BE2C (cell line): ENCODE data around the gene ANKRD11.

Source experiments
- DNase-seq: peaks from one replicate; pipeline ENCODE4 v3.0.0-alpha.2; 2020
- H3K27me3 ChIP-seq: fragments of 250-450 bp; sonication (Bioruptor Pico); 2 replicates; pipeline ENCODE4 v1.5.1; 2020; ENCODE audit warnings: mild to moderate bottlenecking
- H3K36me3 ChIP-seq: fragments of 250-450 bp; sonication (Bioruptor Pico); 2 replicates; pipeline ENCODE4 v1.5.1; 2020; ENCODE audit warnings: mild to moderate bottlenecking
- H3K4me1 ChIP-seq: fragments of 250-450 bp; sonication (Bioruptor Pico); 2 replicates; pipeline ENCODE4 v1.5.1; 2020
- H3K4me3 ChIP-seq: 2 replicates; pipeline ENCODE4 v1.5.1; 2011; ENCODE audit warnings: low read depth, low read length
- H3K9me3 ChIP-seq: fragments of 250-450 bp; sonication (Bioruptor Pico); 2 replicates; pipeline ENCODE4 v1.5.1; 2020
- CTCF ChIP-seq: IDR thresholded peaks from 2 replicates; pipeline ENCODE4 v1.5.1; 2012; ENCODE audit warnings: mild to moderate bottlenecking, low read depth, low read length

The ANKRD11 gene

GRCh38 chr16:89326721-89327120, 163.6 kb downstream of the ANKRD11 start:
- DNase-seq: no peak
- Histone ChIP-seq H3K4me1 (peaks cover 24% of the 10 kb centered on the region), H3K36me3 (peaks cover 6% of the 10 kb centered on the region; the same call in 1 of the 2 replicates), H3K4me3 (no peak overlapping the region), H3K9me3 (no peaks in the 10 kb centered on the region), H3K27me3 (no peaks in the 10 kb centered on the region)
- TF ChIP-seq CTCF: no peak

- no peak overlapping the region for H3K4me3 ChIP-seq
- peaks cover 25% of the 10 kb centered on the region for H3K4me1 ChIP-seq
- H3K36me3 ChIP-seq: peaks cover 6% of the 10 kb centered on the region; the same call in 1 of the 2 replicates
- no peaks in the 10 kb centered on the region for H3K27me3 ChIP-seq
- DNase-seq: no peak
- TF ChIP-seq CTCF: no peak
- no peaks in the 10 kb centered on the region for H3K9me3 ChIP-seq
Measured at GRCh38 chr16:89325861-89326471, 164.4 kb downstream of the ANKRD11 start.

- no peak for DNase-seq
- no peak for TF ChIP-seq CTCF
- Histone ChIP-seq H3K4me1 (peaks cover 38% of the 10 kb centered on the region), H3K27me3 (no peaks in the 10 kb centered on the region), H3K4me3 (no peak overlapping the region), H3K9me3 (no peaks in the 10 kb centered on the region), H3K36me3 (peaks cover 6% of the 10 kb centered on the region; the same call in 1 of the 2 replicates)
Measured at GRCh38 chr16:89324056-89325010, 166.0 kb downstream of the ANKRD11 start.

- TF ChIP-seq CTCF: no peak
- no peaks in the 10 kb centered on the region for H3K9me3 ChIP-seq
- DNase-seq: no peak
- H3K36me3 ChIP-seq: peaks cover 11% of the 10 kb centered on the region
- H3K27me3 ChIP-seq: no peaks in the 10 kb centered on the region
- H3K4me1 ChIP-seq: peaks cover 42% of the 10 kb centered on the region
- H3K4me3 ChIP-seq: no peak overlapping the region
Measured at GRCh38 chr16:89323120-89323960, 167.0 kb downstream of the ANKRD11 start.

- no peak for TF ChIP-seq CTCF
- H3K4me3 ChIP-seq: no peak overlapping the region
- no peaks in the 10 kb centered on the region for H3K27me3 ChIP-seq
- H3K4me1 ChIP-seq: peaks cover 42% of the 10 kb centered on the region
- H3K9me3 ChIP-seq: no peaks in the 10 kb centered on the region
- peaks cover 11% of the 10 kb centered on the region for H3K36me3 ChIP-seq
- peak; percentile 43 for DNase-seq
Measured at GRCh38 chr16:89322321-89323119, 167.8 kb downstream of the ANKRD11 start.
